Right ventricle myocardium inferior (tissue), 1 donor: Measurements from ENCODE around the gene CDH20. TPM values are rescaled to one million over a fixed set of nuclear protein-coding genes. Genes with fewer than 3 reads are reported as not detected.
"Not testable (repeated sequence)": the region's sequence is repeated elsewhere in the genome, so short reads cannot be mapped to it uniquely, and the experiment has no call there.

Experiments used
- ATAC-seq: fragments of 200-7000 bp; cut with Tn5 transposase; one replicate; pipeline ENCODE4 v1.9.1; 2020; ENCODE audit warnings: mild to moderate bottlenecking, moderate library complexity
- DNase-seq: peaks from one replicate; pipeline ENCODE4 v3.0.0; 2021; ENCODE audit errors: missing footprints
- intact Hi-C: fragments of 100-400 bp; cut with DNase I; formaldehyde crosslinking; loops from one replicate; pipeline ENCODE4 v1.11.0; 2022
- total RNA-seq: library from RNA; stranded (reverse); fragmentation: NEBNext Ultra II Directional; extraction: Animal tissue kit (Norgen Biotek cat#: 25700); gene quantifications from one replicate; pipeline ENCODE4 v1.2.1, GENCODE V29; 2021
- donor health status: DM: no; HTN: yes; CAD: no; lungs with severe emphysema.

The CDH20 gene
- total RNA-seq, 1 donor from 2014 or later = not detected

DNA sequence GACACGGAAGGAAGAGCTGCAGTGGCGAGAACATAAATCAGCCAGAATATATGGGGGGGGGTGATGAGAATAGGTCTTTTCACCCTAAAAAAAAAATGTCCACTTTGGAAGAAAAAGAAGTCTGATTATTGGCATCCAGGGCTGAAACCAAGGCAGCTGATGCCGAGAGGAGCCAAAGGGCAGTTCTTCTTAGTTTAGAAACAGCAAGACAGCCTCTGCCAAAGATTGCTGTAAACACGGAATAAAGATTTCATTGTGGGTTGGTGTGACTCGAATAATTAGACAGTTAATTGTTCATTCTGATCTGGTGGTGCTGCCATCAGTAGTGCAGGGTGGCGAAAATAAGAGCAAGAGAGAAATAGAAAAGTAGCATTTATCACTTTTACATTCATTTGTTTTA lies 3.5 kb downstream of the CDH20 start:
- DNase-seq = no peak
- no peak for ATAC-seq
- intact Hi-C loops = no loop called here

DNA sequence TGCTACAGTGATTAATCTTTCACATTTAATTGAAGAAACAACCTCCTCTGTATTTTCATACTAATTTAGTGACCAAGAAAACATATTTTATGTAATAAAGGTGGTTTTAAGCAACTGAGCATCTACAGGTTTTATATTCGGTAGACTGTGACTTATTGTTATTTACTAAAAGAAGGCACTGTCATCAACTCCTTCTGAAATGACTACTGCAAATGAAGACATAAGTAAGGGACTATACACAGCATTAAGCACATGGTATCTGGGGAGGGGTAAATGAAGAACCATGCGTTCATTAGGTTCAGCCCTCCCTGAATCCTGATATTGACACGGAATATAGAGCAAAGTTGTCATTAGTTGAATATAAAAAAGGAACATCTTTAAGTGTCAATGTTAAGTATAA lies 4.3 kb downstream of the CDH20 start:
- ATAC-seq (no peak), DNase-seq (no peak)
- intact Hi-C loops = no loop called here

DNA sequence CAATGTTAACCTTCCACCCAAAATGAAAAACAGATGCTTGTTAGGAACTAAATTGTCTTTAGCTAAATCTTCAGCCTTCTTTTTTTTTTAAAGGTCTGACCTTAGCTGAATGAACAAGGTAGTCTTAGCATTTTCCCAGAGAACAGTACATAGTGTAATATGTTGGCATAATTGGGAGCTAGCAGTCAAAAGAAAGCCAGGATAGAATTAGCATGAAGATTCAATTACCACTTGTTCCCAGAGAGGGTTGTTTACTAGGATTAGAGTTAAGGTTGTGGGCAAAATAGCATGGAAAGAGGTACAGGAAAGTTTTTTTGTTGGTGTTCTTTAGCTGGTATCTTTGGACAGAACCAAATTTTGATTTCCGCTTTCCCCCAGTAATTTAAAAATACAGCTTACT lies 6.9 kb downstream of the CDH20 start:
- ATAC-seq (no peak), DNase-seq (no peak)
- intact Hi-C loops = no loop called here

DNA sequence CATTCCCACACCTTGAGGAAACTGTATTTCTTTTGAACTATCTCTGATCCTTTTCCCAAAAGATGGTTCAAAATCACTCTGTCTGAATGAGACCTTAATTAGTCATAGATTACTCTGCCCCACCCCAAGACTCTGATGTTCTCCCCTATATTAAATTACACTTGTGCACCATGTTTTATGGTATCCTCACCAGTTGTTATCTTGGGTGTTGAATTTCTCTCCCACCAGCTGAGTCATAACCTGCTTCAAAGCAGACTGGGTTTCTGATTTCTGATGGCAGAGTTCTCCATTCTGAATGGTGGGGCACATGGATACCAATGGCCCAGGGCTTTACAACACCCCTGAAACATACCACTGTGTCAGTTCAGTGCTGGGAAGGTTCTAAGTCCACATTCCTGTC lies 15.0 kb downstream of the CDH20 start:
- intact Hi-C loops = no loop called here
- ATAC-seq = no peak
- DNase-seq = no peak

DNA sequence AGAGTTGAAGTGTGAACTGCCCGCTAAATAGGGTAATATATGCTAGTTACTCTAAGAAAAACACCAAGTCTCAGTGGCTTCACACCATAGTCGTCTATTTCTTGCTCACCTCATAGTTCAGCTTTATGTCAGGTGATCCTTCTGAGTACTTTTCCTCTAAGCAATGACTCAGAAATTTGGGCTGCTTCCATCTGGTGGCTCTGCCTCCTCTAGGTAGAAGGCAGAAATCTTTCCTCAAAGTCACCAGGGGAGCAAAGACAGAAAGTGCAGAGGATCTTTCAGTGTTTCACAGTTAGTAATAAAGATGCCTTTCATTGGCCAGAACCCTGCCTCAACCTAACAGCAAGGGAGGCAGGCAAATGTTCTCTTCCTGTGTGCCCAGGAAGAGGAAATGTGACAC lies 17.3 kb downstream of the CDH20 start:
- DNase-seq = no peak
- intact Hi-C loops = no loop called here
- ATAC-seq = no peak

DNA sequence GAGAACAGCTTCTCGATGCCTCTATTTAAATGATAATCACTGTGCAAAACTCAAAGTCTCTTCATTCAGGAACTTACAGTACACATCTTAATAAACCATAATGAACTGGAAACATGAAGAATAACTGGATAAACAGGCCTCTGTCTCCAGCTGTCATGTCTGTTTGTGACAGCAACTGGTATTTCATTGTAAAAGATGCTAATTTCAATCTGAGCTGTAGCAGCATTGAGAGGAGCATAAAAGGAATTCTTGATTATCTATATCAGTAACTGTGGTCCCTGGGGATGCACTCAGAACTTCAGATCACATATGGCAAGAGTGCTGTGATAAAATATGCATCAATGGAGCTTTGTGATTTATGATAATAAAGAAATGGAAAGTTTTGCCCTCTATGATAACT lies 18.8 kb downstream of the CDH20 start:
- ATAC-seq (no peak), DNase-seq (no peak)
- intact Hi-C loops = no loop called here

DNA sequence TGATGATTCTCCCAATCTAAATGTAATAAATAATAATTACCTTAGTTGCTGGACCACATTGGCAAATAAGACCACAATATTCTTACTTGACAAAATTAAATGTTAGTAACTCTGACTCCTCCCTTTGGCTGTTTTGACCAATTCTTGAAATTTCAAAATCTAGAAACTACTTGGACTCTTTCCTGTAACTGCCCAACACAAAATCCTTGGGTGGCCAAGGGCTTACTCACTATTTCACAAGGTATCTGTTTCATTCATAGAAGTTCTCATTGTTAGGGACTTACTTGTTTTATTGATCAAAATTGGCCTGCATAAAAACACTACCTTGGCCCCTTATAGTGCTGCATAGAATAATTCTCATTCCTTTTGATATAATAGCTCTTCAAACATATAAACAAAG lies 19.4 kb downstream of the CDH20 start:
- ATAC-seq (no peak), DNase-seq (no peak)
- intact Hi-C loops = no loop called here

DNA sequence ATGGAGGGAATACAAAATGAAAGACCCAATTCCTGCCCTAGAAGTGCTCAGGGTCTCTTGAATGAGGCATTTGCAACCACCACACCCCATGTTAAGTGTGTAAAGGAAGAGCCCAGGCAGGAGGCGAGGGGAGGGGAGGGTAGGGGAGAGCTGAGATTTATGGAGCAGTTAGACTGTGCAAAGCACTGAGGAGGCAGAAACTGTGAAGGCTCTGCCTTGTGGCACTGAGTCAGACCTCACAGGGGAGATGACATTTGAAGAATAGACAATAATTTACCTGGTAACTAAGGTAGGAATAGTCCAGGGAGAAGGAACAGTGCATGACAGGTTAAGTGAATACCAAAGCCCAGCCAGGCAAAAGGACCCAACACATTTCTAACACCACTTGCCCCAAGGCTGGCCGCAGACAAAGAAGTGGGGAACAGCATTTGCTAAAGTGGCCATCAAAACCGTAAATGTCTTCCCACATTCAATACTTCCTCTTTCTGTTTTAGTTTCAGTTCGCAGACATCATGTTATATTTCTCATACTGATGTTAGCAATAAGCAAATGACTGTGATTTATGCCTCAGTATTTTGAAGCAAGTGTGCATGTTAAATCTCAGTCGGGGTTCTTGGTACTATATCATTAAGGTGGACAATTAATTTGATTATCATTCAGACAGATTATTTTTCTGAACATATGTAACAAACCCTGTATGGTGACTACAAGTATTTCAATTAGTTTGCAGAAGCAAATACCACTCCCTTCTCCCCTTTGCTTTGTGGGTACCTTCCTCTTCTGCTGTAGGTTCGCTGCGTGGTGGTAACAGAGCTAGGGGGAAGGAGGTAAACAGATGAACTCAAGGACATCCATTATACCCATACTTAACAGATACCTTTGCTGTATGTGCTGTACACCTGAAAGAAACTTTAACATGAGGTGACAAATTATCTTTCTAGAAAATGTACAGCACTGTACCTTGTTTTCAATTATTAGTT lies 27.5 kb downstream of the CDH20 start:
- no peak for ATAC-seq
- intact Hi-C loops = no loop called here
- DNase-seq = no peak

DNA sequence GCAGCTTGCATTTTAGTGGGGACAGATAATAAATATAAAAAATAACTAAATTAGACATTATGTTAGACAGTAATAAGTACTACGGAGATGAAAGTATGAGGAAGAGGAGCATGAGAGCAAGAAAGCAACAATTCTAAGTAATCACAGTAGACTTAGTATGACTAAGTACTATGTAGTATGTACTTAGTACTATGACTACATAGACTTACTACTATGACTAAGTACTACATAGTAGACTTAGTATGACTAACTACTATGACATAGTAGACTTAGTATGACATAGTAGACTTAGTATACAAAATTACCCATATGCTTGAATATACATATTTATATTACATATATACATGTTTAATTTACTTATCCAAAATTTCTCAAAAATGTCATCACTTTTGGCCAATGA lies 29.3 kb downstream of the CDH20 start:
- DNase-seq (no peak), ATAC-seq (no peak)
- intact Hi-C loops = no loop called here

DNA sequence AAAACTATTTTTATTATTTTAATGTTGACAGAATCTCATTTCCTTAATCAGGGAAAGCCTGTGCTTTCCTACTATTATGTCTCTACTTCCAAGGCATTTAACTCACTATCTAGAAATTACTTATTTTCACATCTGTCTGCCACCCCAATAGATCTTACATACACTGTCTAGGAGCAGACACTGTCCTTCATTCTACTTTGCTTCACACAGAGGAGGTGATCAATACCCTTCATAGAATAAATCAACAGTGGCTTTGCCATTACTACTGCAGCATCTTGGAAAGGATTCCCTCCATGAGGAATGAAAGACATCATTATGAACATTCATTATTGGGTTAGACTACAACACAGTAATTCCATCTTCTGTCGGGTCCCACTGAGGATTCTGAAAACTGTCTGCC lies 31.7 kb downstream of the CDH20 start:
- DNase-seq (no peak), ATAC-seq (no peak)
- intact Hi-C loops = no loop called here

DNA sequence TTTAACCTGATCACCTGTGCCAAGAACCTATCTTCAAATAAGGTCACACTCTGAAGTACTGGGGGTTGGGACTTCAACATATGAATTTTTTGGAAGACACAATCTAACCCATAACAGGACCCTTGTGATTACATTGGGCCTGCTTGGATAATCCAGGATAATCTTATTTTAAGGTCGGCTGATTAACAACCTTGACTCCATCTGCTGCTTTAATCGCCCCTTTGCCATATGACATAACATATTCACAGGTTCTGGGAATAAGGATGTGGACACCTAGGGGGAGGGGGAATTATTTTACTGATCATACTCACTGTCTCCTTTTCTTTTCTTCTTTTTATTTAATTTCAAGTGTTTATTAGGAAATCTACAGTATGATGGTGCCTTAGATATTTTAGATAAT lies 34.8 kb downstream of the CDH20 start:
- no peak for DNase-seq
- ATAC-seq = no peak
- intact Hi-C loops = no loop called here

DNA sequence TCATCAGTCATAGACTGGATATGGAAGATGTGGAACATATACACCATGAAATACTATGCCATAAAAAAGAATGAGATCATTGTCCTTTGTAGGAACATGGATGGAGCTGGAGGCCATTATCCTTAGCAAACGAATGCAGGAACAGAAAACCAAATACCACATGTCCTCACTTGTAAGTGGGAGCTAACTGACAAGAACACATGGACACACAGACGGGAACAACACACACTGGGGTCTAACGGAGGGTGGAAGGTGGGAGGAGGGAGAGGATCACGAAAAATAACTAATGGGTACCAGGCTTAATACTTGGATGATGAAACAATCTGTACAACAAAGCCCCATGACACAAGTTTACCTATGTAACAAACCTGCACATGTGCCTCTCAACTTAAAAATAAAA lies 36.4 kb downstream of the CDH20 start:
- intact Hi-C loops, ATAC-seq, DNase-seq: not testable (repeated sequence)

DNA sequence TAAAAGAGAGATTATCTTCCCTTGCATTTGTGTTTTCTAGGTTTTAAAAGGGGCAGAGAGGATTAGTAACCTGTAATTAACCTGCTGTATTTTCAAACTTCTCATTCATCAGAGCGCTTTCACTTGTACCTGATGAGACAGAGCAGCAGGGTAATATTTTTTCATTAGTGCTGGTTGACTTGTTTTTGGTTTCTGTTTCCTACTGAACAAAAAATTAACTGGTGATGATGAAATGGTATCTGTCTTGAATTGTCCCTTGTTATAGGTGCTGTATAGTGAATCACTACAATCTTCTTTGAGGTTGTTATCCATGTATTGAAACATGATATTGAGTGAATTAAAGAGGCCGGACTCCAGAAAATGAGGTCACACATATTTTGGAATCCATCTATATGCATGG lies 37.9 kb downstream of the CDH20 start:
- intact Hi-C loops = no loop called here
- ATAC-seq = no peak
- DNase-seq = no peak

DNA sequence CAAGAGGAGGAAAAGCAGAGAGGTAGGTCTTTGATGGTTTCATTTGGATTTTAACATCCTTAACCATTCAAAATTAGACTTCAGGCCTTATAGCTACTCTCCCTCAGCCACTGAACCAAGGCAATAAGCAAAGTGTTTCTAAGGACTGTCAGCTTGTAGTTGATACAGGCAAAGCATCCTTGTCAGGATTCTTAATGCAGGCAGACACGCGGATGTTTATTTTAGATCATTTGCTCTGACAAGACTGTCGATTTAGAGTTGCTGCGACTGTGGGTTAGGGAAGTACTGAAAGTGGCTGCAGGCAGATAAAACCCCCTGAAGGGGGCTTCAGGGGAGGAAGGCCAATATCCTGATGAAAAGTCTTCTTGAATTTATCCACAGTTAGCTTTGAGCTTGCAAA lies 46.6 kb downstream of the CDH20 start:
- ATAC-seq (no peak), DNase-seq (no peak)
- intact Hi-C loops = no loop called here

DNA sequence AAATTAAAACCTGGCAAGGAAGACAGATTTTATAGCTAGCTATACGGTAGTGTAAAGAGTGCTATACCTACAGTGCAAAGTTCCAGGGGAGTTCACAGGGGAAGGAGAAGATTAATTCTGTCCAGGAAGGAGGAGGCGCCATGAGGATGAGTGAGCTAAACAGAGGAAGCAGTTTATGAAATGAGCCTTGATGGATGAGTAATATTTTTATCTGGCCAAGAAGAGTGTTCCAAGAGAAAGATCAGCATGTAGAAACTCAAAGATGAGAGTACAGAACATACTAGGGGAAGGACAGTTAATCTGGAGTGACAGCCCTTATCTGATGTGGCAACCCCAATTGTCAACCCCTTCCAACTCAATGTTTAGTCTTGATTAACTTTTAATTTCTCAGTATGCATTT lies 54.8 kb downstream of the CDH20 start:
- DNase-seq (no peak), ATAC-seq (no peak)
- intact Hi-C loops = no loop called here

DNA sequence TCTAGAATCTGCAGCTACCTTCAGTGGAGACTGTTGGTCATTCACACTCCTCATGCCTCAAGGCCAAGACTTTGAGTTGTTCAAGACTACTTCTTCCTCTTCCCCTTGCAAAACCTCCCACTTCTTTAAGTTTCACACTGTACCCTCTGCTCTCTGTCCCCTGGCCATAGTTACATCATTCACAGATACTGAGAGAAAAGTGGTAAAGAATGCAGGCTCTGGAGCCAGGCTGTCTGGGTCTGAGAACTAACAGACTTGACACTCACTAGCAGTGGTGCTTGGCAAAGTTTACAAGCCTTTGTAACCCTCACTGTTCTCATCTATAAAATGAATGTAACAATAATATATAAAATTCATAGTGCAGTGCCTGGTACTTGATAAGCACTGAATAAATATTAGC lies 61.8 kb downstream of the CDH20 start:
- intact Hi-C loops = no loop called here
- ATAC-seq (no peak), DNase-seq (no peak)

DNA sequence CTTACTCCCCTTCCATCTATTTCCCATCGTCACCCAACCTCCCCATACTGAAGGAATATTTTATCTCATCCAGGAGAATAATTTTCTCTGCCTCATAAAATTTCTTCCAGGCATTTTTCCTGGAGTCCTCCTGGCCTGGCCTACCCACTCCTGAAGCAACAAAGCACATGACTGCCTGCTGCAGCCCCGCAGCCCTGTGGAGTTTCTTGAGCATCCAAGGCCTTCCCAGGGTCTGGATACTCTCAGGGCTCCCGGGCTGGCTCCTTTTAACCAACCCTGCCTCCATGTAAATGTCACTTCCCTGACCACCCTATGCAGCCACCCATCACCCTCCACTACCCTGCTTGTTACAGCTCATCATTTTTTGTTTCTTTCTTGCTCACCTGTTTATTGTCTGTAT lies 64.0 kb downstream of the CDH20 start:
- no peak for ATAC-seq
- no peak for DNase-seq
- intact Hi-C loops = no loop called here

DNA sequence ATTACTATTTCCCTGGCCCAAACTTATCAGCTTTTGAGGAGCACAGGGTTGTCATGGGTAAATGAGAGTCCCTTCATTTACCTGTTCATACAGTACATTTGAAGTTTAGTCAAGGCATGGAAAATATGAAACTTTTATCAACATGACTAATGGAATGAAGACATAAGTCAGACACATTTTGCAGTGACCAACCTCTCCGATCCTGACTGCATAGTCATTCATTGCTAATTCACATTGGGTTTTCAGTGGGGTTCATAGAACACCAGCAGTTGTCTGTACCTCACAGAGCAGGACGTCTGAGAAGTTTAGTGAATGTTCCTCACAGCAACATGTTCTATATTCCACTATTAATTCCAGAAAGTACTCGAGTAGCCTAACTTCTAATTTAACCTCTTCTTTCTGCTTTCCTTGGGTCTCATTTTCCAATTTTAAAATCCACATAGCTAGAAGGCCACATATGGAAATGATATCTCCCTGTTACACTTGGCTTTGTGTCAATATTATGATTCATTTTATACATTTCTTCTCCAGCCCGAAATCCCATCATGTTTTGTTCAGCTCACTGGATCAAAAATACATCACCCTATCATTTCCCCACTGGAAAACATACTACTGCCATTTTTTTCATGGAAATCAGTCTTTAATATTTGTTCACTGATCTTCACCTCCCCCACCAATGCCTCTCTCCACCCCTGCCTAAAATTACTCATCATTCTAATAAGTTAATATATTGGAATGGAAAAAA lies 65.9 kb downstream of the CDH20 start:
- intact Hi-C loops = no loop called here
- ATAC-seq (no peak), DNase-seq (no peak)

DNA sequence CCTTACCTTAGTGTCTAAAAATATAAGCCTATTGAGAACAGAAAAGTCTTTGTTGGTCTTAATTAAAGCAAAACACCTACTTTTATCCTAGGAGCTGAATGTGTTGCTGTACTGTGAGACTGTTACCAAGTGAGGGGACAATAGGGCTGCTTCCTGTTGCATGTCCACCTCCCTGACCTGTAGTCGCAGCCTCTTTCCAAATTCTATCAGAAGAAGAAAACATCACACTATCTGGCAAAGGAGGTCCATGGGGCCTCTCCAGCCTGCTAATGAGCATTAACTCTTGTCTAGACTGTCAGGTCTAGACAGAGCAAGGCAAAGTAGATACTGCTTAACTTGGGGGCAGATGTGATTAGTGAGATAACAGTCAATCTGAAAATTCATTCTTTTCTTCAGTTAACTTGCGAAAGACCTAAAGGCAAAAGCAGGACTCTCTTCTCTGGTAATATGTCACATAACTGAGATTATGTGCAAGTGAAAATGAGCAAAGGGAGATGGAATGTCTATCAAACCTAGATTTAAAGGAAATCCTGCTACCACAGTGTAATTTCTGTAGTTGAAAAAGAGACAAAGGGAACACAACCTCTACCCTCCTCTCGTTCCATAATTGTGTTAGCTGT lies 66.9 kb downstream of the CDH20 start:
- no peak for DNase-seq
- no peak for ATAC-seq
- intact Hi-C loops = no loop called here

DNA sequence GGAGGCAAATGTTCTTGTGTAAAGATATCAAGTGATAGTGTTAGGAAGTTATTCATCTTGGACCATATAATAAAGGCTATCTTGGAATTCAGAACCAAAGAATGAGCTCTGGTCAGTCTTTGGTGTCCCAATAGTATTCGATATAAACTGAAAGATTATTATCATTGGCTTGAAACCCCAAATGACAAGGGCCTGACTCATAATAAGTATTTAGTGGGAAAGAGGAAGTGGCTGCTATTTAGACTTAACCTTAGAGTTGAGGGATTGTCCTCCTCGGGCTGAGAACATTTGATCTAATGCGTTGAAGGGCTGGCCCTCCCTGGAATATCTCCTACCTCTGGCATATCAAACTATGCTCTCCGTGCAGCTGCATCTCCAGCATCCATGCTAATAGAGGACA lies 67.5 kb downstream of the CDH20 start:
- intact Hi-C loops = no loop called here
- ATAC-seq (no peak), DNase-seq (no peak)
